HCEC 1CT (cell line): ENCODE results near the gene ERICH6.

Experiments
- DNase-seq: peaks from one replicate; pipeline ENCODE4 v3.0.0-alpha.2; 2017

ERICH6 gene

GRCh38 chr3:150612494-150612893 is 91.2 kb downstream of the ERICH6 start:
- no peak for DNase-seq

GRCh38 chr3:150611666-150612065 is 92.1 kb downstream of the ERICH6 start:
- DNase-seq, result no peak

GRCh38 chr3:150610785-150611184 is 92.9 kb downstream of the ERICH6 start:
- no peak for DNase-seq

GRCh38 chr3:150609988-150610387 is 93.7 kb downstream of the ERICH6 start:
- no peak for DNase-seq
